PC-9 (cell line): ENCODE measurements around the gene EIF4A3. TPM values are rescaled to one million over a fixed set of nuclear protein-coding genes. Genes with fewer than 3 reads are reported as not detected.

Experiments used
- BruUV-seq: library from RNA; stranded (reverse); fragments of 400-500 nt; replicated peaks from 2 replicates; lab custom pipeline; 2021; lab: Mats Ljungman, UMichigan
- CTCF ChIA-PET: fragments of 300-600 bp; sonication (Branson Sonifier 250); formaldehyde crosslinking; loops from one replicate; lab custom pipeline; 2022; ENCODE audit warnings: antibody characterized with exemption; lab: Charles Lee
- POLR2A ChIA-PET: fragments of 300-600 bp; sonication (Branson Sonifier 250); formaldehyde crosslinking; loops from one replicate; lab custom pipeline; 2022; ENCODE audit warnings: antibody characterized with exemption; ENCODE audit not compliant: unreplicated experiment; lab: Charles Lee
- DNase-seq, 2 experiments: peaks; one replicate each; pipeline versions ENCODE4 v3.0.0 to v3.0.0-alpha.2; 2015 to 2022; ENCODE audit warnings: mixed read lengths in 1 of 2
- H2AFZ ChIP-seq: fragments of 200-600 bp; sonication (generic); 2 replicates; pipeline ENCODE4 v1.8.1; 2017; ENCODE audit warnings: antibody characterized with exemption
- H3F3A ChIP-seq: fragments of 200-600 bp; sonication (generic); 2 replicates; pipeline ENCODE4 v1.8.1; 2017; ENCODE audit warnings: antibody characterized with exemption, mild to moderate bottlenecking, low read depth; ENCODE audit not compliant: insufficient read depth
- H3K27ac ChIP-seq: fragments of 200-600 bp; sonication (generic); 2 replicates; pipeline ENCODE4 v1.6.1; 2016; ENCODE audit warnings: mixed run types
- H3K27me3 ChIP-seq: fragments of 200-600 bp; sonication (generic); 2 replicates; pipeline ENCODE4 v1.6.1; 2016; ENCODE audit warnings: low read depth, mixed run types; ENCODE audit not compliant: insufficient read depth
- H3K36me3 ChIP-seq: fragments of 200-600 bp; sonication (generic); 2 replicates; pipeline ENCODE4 v1.6.1; 2016; ENCODE audit warnings: low read depth, mixed run types
- H3K4me1 ChIP-seq: fragments of 200-600 bp; sonication (generic); replicated peaks from 2 replicates; pipeline ENCODE4 v1.6.1; 2016; ENCODE audit warnings: mixed run types; ENCODE audit not compliant: insufficient read depth
- H3K4me2 ChIP-seq: fragments of 200-600 bp; sonication (generic); 2 replicates; pipeline ENCODE4 v1.6.1; 2017; ENCODE audit warnings: mixed run types
- H3K4me3 ChIP-seq: fragments of 200-600 bp; sonication (generic); 2 replicates; pipeline ENCODE4 v1.6.1; 2016; ENCODE audit warnings: mixed run types
- H3K79me2 ChIP-seq: fragments of 200-600 bp; sonication (generic); 2 replicates; pipeline ENCODE4 v1.6.1; 2017; ENCODE audit warnings: low read depth, mixed run types
- H3K9me2 ChIP-seq: fragments of 200-600 bp; sonication (generic); 2 replicates; pipeline ENCODE4 v1.8.1; 2017; ENCODE audit warnings: mild to moderate bottlenecking; ENCODE audit not compliant: insufficient read depth
- H3K9me3 ChIP-seq: fragments of 200-600 bp; sonication (generic); 2 replicates; pipeline ENCODE4 v1.8.1; 2016; ENCODE audit warnings: low read depth; ENCODE audit not compliant: insufficient read depth
- H4K20me1 ChIP-seq: fragments of 200-600 bp; sonication (generic); 2 replicates; pipeline ENCODE4 v1.8.1; 2017; ENCODE audit not compliant: insufficient read depth
- EZH2 ChIP-seq: fragments of 200-600 bp; sonication (generic); IDR thresholded peaks from 2 replicates; pipeline ENCODE4 v1.8.0; 2017; ENCODE audit warnings: antibody characterized with exemption, low read depth
- intact Hi-C: fragments of 100-400 bp; cut with micrococcal nuclease; formaldehyde crosslinking; loops from one replicate; pipeline ENCODE4 v1.10.0; 2022; ENCODE audit not compliant: unreplicated experiment
- total RNA-seq: library from RNA; stranded (reverse); gene quantifications from 2 replicates; pipeline ENCODE4 v1.2.3, GENCODE V29; 2021
- TF ChIP-seq, protein P1 (sequence below): fragments of 200-600 bp; sonication (generic); conservative IDR thresholded peaks from 2 replicates; pipeline ENCODE4 v1.6.1; 2017; ENCODE audit warnings: mixed run types, antibody characterized with exemption, mild to moderate bottlenecking, moderate library complexity

Gene EIF4A3
- total RNA-seq, 1 experiment from 2014 or later: 114 TPM

DNA sequence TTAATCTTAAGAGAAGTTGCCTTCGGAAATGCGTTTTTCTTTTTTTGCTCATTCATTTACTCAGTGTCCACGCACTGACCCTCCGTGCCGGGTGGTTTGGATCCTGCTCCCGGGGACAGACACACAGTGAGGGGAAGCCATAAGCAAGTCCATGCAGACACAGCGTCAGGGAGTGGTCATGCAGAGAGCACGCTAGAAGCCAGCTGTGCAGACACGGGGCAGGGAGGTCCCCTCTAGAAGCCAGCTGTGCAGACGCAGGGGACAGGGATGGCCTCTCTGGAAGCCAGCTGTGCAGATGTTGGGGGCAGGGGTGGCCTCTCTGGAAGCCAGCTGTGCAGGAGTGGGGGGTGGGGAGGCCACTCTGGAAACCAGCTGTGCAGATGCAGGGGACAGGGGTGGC is 40.8 kb downstream of the EIF4A3 start:
- BruUV-seq: no TSS peak
- no peaks in the 10 kb centered on the region for H3K36me3 ChIP-seq
- no peak overlapping the region for H2AFZ ChIP-seq
- H3K4me3 ChIP-seq: no peak overlapping the region
- ChIA-PET CTCF (interaction anchor here (0.6 kb wide), 1 partner anchor 21 kb away, joined by 3 read pairs; no protein-coding TSS in a partner anchor), POLR2A (interaction anchor here (0.6 kb wide), 1 partner anchor 13 kb away, joined by 4 read pairs; no protein-coding TSS in a partner anchor)
- no peaks in the 10 kb centered on the region for H3K9me2 ChIP-seq
- no peak overlapping the region for H3K4me2 ChIP-seq
- H3K27ac ChIP-seq: no peak overlapping the region
- H3K9me3 ChIP-seq: no peaks in the 10 kb centered on the region
- 0 out of 2 replicates have a peak, but pooled peaks cover 2% of the 10 kb centered on the region for H3K79me2 ChIP-seq
- H3K27me3 ChIP-seq: no peaks in the 10 kb centered on the region
- H4K20me1 ChIP-seq: no peaks in the 10 kb centered on the region
- intact Hi-C loops: no loop called here
- TF ChIP-seq, protein P1, sequence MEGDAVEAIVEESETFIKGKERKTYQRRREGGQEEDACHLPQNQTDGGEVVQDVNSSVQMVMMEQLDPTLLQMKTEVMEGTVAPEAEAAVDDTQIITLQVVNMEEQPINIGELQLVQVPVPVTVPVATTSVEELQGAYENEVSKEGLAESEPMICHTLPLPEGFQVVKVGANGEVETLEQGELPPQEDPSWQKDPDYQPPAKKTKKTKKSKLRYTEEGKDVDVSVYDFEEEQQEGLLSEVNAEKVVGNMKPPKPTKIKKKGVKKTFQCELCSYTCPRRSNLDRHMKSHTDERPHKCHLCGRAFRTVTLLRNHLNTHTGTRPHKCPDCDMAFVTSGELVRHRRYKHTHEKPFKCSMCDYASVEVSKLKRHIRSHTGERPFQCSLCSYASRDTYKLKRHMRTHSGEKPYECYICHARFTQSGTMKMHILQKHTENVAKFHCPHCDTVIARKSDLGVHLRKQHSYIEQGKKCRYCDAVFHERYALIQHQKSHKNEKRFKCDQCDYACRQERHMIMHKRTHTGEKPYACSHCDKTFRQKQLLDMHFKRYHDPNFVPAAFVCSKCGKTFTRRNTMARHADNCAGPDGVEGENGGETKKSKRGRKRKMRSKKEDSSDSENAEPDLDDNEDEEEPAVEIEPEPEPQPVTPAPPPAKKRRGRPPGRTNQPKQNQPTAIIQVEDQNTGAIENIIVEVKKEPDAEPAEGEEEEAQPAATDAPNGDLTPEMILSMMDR: no peak
- TF ChIP-seq EZH2: no peak
- H3F3A ChIP-seq: no peaks in the 10 kb centered on the region
- no peak for DNase-seq
- H3K4me1 ChIP-seq: no peaks in the 10 kb centered on the region

- Histone ChIP-seq H3K9me3 (no peaks in the 10 kb centered on the region), H3K9me2 (no peaks in the 10 kb centered on the region), H3K4me3 (no peak overlapping the region), H2AFZ (no peak overlapping the region), H3K4me2 (no peak overlapping the region), H3K27me3 (no peaks in the 10 kb centered on the region), H3K27ac (no peak overlapping the region), H3K4me1 (no peaks in the 10 kb centered on the region), H4K20me1 (no peaks in the 10 kb centered on the region), H3F3A (no peaks in the 10 kb centered on the region), H3K36me3 (no peaks in the 10 kb centered on the region), H3K79me2 (0 out of 2 replicates have a peak, but pooled peaks cover 2% of the 10 kb centered on the region)
- BruUV-seq: no TSS peak
- DNase-seq: no peak
- ChIA-PET CTCF (interaction anchor here (0.6 kb wide), 1 partner anchor 22 kb away, joined by 3 read pairs; no protein-coding TSS in a partner anchor), POLR2A (no interaction called here)
- TF ChIP-seq, protein P1: no peak
- no peak for TF ChIP-seq EZH2
- intact Hi-C loops: no loop called here
Measured at GRCh38 chr17:80105762-80106161, 41.2 kb downstream of the EIF4A3 start.

DNA sequence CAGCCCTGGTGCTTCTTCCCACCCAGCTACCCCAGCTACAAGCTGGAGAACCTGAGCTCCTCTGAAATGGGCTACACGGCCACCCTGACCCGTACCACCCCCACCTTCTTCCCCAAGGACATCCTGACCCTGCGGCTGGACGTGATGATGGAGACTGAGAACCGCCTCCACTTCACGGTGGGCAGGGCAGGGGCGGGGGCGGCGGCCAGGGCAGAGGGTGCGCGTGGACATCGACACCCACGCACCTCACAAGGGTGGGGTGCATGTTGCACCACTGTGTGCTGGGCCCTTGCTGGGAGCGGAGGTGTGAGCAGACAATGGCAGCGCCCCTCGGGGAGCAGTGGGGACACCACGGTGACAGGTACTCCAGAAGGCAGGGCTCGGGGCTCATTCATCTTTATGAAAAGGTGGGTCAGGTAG is 42.0 kb downstream of the EIF4A3 start:
- BruUV-seq: no TSS peak
- intact Hi-C loops: loop anchor here (5.0 kb wide), 1 partner anchor 42 kb away; the partner anchor contains the start of gene EIF4A3
- Histone ChIP-seq H4K20me1 (no peaks in the 10 kb centered on the region), H2AFZ (no peak overlapping the region), H3K9me2 (no peaks in the 10 kb centered on the region), H3K36me3 (no peaks in the 10 kb centered on the region), H3K27ac (no peak overlapping the region), H3K9me3 (no peaks in the 10 kb centered on the region), H3F3A (no peaks in the 10 kb centered on the region), H3K4me3 (no peak overlapping the region), H3K79me2 (0 out of 2 replicates have a peak, but pooled peaks cover 2% of the 10 kb centered on the region), H3K4me1 (no peaks in the 10 kb centered on the region), H3K27me3 (no peaks in the 10 kb centered on the region), H3K4me2 (no peak overlapping the region)
- no peak for TF ChIP-seq EZH2
- TF ChIP-seq, protein P1: no peak
- ChIA-PET CTCF (no interaction called here), POLR2A (no interaction called here)
- no peak for DNase-seq
